ENCODE data around the gene AGTRAP. TPM values are rescaled to one million over a fixed set of nuclear protein-coding genes. Genes with fewer than 3 reads are reported as not detected.

AGTRAP gene
- total RNA-seq, 4 donors from 2014 or later = 4.1 to 34.7 (median 31.2) TPM

DNA sequence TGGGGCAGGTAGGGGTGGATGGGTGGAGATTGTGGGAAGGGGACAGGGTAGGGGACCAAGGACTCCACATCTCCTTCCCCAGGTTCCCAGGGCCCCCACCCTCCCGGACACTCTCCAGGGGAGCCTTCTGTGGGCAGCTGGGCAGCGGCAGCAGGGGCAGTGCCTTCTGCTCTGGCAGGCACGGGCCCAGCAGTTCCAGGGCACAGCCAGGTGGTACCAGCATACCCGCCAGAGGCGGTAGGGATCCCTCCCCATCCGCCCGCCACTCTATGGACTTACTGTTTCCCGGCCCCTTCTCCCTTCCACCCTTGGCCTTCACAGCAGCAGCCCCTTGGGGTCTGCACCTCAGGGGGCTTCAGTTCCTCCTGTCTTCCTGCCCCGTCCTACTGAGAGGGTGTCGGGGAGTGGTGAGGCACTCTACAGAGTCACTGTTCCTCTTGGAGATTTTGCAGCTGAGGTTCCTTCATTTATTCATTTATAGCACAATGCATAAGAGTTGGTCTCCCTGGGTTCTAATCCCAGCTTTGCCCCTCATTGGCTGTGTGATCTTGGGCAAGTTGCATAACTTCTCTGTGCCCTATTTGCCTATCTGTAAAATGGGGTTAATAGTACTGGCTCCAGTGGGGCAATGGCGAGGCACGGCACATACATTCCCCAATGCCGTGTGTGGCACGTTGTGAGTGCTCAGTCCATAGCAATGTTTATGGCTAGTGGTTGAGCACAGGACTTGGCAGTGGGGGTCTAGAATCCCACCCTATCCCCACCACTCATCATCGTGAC lies 43.1 kb downstream of the AGTRAP start:
- DNase-seq = no peak
- intact Hi-C loops (cut with DNase I; ENCODE audit: low total_unique reads) = no loop called here
- H3K27ac ChIP-seq = no peak overlapping the region
- H3K4me1 ChIP-seq = no peaks in the 10 kb centered on the region
- H3K4me3 ChIP-seq = no peak overlapping the region
- H3K36me3 ChIP-seq = no peaks in the 10 kb centered on the region
- no peaks in the 10 kb centered on the region for H3K9me3 ChIP-seq
- no peaks in the 10 kb centered on the region for H3K27me3 ChIP-seq
- TF ChIP-seq CTCF (IDR thresholded peaks at IDR 0.05) (no peak), POLR2A (IDR thresholded peaks at IDR 0.05) (no peak)

GRCh38 chr1:11779715-11780379 lies 43.9 kb downstream of the AGTRAP start:
- TF ChIP-seq POLR2A (IDR thresholded peaks at IDR 0.05) (no peak), CTCF (IDR thresholded peaks at IDR 0.05) (no peak)
- H3K4me1 ChIP-seq = no peaks in the 10 kb centered on the region
- no peaks in the 10 kb centered on the region for H3K9me3 ChIP-seq
- no peaks in the 10 kb centered on the region for H3K27me3 ChIP-seq
- intact Hi-C loops (cut with DNase I; ENCODE audit: low total_unique reads) = no loop called here
- no peak for DNase-seq
- H3K27ac ChIP-seq = no peak overlapping the region
- no peak overlapping the region for H3K4me3 ChIP-seq
- no peaks in the 10 kb centered on the region for H3K36me3 ChIP-seq

GRCh38 chr1:11780380-11781147 lies 44.6 kb downstream of the AGTRAP start:
- H3K27me3 ChIP-seq = no peaks in the 10 kb centered on the region
- H3K4me3 ChIP-seq = no peak overlapping the region
- no peak overlapping the region for H3K27ac ChIP-seq
- no peaks in the 10 kb centered on the region for H3K4me1 ChIP-seq
- H3K36me3 ChIP-seq = no peaks in the 10 kb centered on the region
- intact Hi-C loops (cut with DNase I; ENCODE audit: low total_unique reads) = no loop called here
- DNase-seq = no peak
- no peaks in the 10 kb centered on the region for H3K9me3 ChIP-seq
- TF ChIP-seq CTCF (IDR thresholded peaks at IDR 0.05) = no peak
- TF ChIP-seq POLR2A (IDR thresholded peaks at IDR 0.05) = no peak

GRCh38 chr1:11781297-11781696 lies 45.4 kb downstream of the AGTRAP start:
- no peak overlapping the region for H3K4me3 ChIP-seq
- H3K36me3 ChIP-seq = no peaks in the 10 kb centered on the region
- H3K27ac ChIP-seq = no peak overlapping the region
- no peak for DNase-seq
- intact Hi-C loops (cut with DNase I; ENCODE audit: low total_unique reads) = no loop called here
- H3K4me1 ChIP-seq = no peaks in the 10 kb centered on the region
- TF ChIP-seq POLR2A (IDR thresholded peaks at IDR 0.05) (no peak), CTCF (IDR thresholded peaks at IDR 0.05) (no peak)
- no peaks in the 10 kb centered on the region for H3K27me3 ChIP-seq
- no peaks in the 10 kb centered on the region for H3K9me3 ChIP-seq

All from uterus (tissue), 4 donors.